Bronchial epithelial cell (primary cell): Measurements from ENCODE around the gene CTNNA2. TPM values are rescaled to one million over a fixed set of nuclear protein-coding genes. Genes with fewer than 3 reads are reported as not detected.

Experiments used
- DNase-seq: peaks from one replicate; pipeline ENCODE4 v3.0.0-alpha.2; 2010; ENCODE audit warnings: low read depth
- FAIRE-seq: peaks from 2 replicates; lab custom pipeline; 2011; peaks lifted over from hg19 to GRCh38; lab: Jason Lieb, UNC
- H3K27me3 ChIP-seq: 2 replicates; pipeline ENCODE4 v1.5.1; 2011; ENCODE audit warnings: low read length; ENCODE audit not compliant: control insufficient read depth, insufficient read depth
- H3K36me3 ChIP-seq: 2 replicates; pipeline ENCODE4 v1.5.1; 2011; ENCODE audit warnings: low read length; ENCODE audit not compliant: control insufficient read depth, insufficient read depth
- H3K4me3 ChIP-seq: 2 replicates; pipeline ENCODE4 v1.5.1; 2011; ENCODE audit warnings: mild to moderate bottlenecking, low read depth, low read length, control low read depth
- CTCF ChIP-seq: IDR thresholded peaks from 2 replicates; pipeline ENCODE4 v1.5.1; 2011; ENCODE audit warnings: mild to moderate bottlenecking, moderate library complexity, low read length, control low read depth, inconsistent platforms; ENCODE audit not compliant: insufficient read depth, severe bottlenecking
- total RNA-seq: library from RNA; depleted of rRNA; stranded (reverse); fragments of >200 nt; gene quantifications from 2 replicates; pipeline ENCODE4 v1.2.1, GENCODE V29; 2014

The CTNNA2 gene
- total RNA-seq, 1 donor from 2014 or later = not detected

DNA sequence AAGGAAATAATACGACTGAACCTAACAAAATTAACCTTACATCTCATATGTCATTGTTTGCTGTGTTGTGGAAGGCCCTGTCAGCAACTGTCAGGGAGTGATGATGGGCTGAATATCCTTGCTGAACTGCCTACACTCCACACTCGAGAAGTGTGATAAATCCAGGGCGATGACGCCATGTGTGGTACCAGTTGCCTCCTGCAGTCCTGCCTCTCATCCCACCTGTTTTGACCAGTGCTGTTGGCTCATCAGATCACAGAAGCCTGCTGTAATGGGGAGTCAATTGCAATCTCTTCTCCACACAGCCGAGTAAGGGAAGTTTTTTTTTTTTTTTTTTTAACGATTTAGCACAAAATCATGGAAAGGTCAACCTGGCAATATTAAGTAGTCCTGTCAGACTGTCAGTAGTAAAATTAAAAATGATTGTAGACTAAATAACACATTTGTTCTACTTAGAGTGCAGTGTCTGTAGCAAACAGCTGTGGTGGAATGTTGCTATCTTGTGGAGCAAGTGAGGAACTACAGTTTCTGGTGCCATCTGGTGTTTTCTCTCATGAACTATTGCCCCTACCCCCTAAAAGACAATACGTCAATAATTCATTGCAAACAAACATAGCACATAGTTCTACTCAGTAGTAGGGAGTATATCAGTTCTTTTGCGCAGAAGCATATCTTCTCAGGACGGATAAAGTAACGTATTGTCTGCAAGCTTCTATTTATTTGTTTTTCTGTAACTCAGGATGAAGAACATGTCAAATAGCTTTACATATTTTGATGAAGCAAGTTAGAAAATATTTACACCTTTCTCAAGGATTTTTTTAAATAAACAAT, 347.6 kb downstream of the CTNNA2 start:
- FAIRE-seq (no peak), DNase-seq (peak; percentile 8)
- TF ChIP-seq CTCF = peak; percentile 13
- Histone ChIP-seq H3K4me3 (no peak overlapping the region), H3K27me3 (no peaks in the 10 kb centered on the region), H3K36me3 (no peaks in the 10 kb centered on the region)

DNA sequence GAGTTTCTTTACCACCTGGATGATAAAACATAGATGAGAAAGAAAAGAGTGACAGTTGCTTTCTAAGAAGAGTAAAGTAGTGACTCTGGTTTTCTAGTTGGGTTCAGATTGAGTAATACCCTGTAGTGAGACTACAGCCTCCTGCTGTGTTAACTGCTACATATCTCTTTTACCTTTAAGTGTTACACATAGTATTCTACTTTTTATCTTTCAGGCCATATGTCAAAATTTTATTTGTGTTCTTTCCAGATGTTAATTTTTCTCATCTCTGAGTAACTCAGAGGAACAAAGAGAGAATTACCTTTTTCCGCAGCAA, 348.2 kb downstream of the CTNNA2 start:
- TF ChIP-seq CTCF = no peak
- FAIRE-seq (no peak), DNase-seq (no peak)
- no peaks in the 10 kb centered on the region for H3K36me3 ChIP-seq
- no peaks in the 10 kb centered on the region for H3K27me3 ChIP-seq
- no peak overlapping the region for H3K4me3 ChIP-seq

DNA sequence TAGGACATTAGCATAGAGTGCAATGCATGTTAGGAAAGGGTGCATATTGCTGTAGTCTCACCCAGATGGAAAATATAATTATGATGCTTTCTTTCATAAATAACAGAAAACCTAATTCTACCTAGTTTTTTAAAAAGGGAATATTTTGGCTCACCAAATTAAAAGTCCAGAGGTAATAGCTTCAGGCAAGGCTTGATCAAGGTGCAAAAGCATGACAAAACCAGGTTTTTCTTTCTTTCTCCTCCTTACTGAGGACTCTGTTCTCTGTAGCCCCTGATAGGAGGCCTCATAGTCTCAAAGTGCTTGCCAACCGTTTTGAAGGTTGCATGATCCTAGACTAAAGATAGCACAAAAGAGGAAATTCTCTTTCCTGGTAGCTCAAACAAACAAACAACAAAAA, 349.9 kb downstream of the CTNNA2 start:
- Histone ChIP-seq H3K4me3 (no peak overlapping the region), H3K36me3 (no peaks in the 10 kb centered on the region), H3K27me3 (no peaks in the 10 kb centered on the region)
- DNase-seq = no peak
- TF ChIP-seq CTCF = no peak
- no peak for FAIRE-seq

DNA sequence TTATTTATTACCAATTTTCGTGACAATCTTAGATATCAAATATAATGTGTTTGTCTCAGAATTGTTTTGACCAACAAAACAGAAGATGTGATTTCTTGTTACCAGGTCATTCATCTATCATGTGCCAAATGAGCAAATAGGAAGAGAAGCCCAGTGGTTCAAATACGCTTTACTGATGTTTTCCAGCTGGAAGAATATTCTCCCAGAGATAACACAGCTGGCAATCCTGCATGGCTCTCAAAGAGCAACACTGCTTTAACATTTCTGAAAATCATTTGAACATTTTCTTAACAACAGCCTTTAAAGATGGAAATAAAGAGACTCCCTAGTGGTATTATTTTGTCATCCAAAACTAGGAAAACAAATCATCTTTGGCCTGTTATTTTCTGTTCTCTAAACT, 359.8 kb downstream of the CTNNA2 start:
- H3K27me3 ChIP-seq = no peaks in the 10 kb centered on the region
- TF ChIP-seq CTCF = no peak
- H3K36me3 ChIP-seq = no peaks in the 10 kb centered on the region
- FAIRE-seq (no peak), DNase-seq (no peak)
- no peak overlapping the region for H3K4me3 ChIP-seq

DNA sequence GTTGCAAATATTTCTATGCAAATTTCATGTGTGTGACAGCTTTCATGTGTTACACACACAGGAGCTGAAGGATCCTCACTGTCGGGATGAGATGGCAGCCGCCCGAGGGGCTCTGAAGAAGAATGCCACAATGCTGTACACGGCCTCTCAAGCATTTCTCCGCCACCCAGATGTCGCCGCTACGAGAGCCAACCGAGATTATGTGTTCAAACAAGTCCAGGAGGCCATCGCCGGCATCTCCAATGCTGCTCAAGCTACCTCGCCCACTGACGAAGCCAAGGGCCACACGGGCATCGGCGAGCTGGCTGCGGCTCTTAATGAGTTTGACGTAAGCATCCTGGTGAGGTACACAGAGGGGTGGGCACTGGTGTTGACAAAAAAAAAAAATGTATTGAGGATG, 361.2 kb downstream of the CTNNA2 start:
- FAIRE-seq = no peak
- Histone ChIP-seq H3K4me3 (no peak overlapping the region), H3K27me3 (no peaks in the 10 kb centered on the region), H3K36me3 (no peaks in the 10 kb centered on the region)
- DNase-seq = no peak
- no peak for TF ChIP-seq CTCF

GRCh38 chr2:79876430-79876829, 363.6 kb downstream of the CTNNA2 start:
- Histone ChIP-seq H3K4me3 (no peak overlapping the region), H3K27me3 (no peaks in the 10 kb centered on the region), H3K36me3 (no peaks in the 10 kb centered on the region)
- peak; percentile 15 for TF ChIP-seq CTCF
- no peak for DNase-seq
- no peak for FAIRE-seq
